Neural progenitor cell (in vitro differentiated cells): ENCODE data around the gene TOMM40. TPM values are rescaled to one million over a fixed set of nuclear protein-coding genes. Genes with fewer than 3 reads are reported as not detected.
A peak's percentile ranks its signal among the peaks of the same experiment; 100 is the strongest.

Experiments used
- DNase-seq: peaks from one replicate; pipeline ENCODE4 v3.0.0-alpha.2; 2016; ENCODE audit warnings: low spot score
- H2AFZ ChIP-seq: fragments of 200-600 bp; sonication (generic); replicated peaks from 2 replicates; pipeline ENCODE4 v1.6.1; 2016; ENCODE audit warnings: antibody characterized with exemption
- H3F3A ChIP-seq: fragments of 200-600 bp; sonication (generic); 2 replicates; pipeline ENCODE4 v1.6.1; 2016; ENCODE audit warnings: antibody characterized with exemption, low read depth
- H3K27ac ChIP-seq: fragments of 200-600 bp; sonication (generic); 2 replicates; pipeline ENCODE4 v1.5.1; 2016; ENCODE audit warnings: mild to moderate bottlenecking
- H3K27me3 ChIP-seq: fragments of 200-600 bp; sonication (generic); 2 replicates; pipeline ENCODE4 v1.6.1; 2016; ENCODE audit warnings: mild to moderate bottlenecking, moderate library complexity
- H3K36me3 ChIP-seq: fragments of 200-600 bp; sonication (generic); 2 replicates; pipeline ENCODE4 v1.5.1; 2016
- H3K4me1 ChIP-seq: fragments of 200-600 bp; sonication (generic); 2 replicates; pipeline ENCODE4 v1.6.1; 2016; ENCODE audit warnings: mixed run types
- H3K4me2 ChIP-seq: fragments of 200-600 bp; sonication (generic); 2 replicates; pipeline ENCODE4 v1.6.1; 2016
- H3K4me3 ChIP-seq: fragments of 200-600 bp; sonication (generic); 2 replicates; pipeline ENCODE4 v1.5.1; 2016
- H3K79me2 ChIP-seq: fragments of 200-600 bp; sonication (generic); 2 replicates; pipeline ENCODE4 v1.6.1; 2016; ENCODE audit warnings: low read depth
- H3K9ac ChIP-seq: fragments of 200-600 bp; sonication (generic); 2 replicates; pipeline ENCODE4 v1.6.1; 2016
- H3K9me3 ChIP-seq: fragments of 200-600 bp; sonication (generic); 2 replicates; pipeline ENCODE4 v1.5.1; 2016; ENCODE audit warnings: low read depth
- H4K20me1 ChIP-seq: fragments of 200-600 bp; sonication (generic); 2 replicates; pipeline ENCODE4 v1.6.1; 2016; ENCODE audit warnings: low read depth
- H3K27ac Mint-ChIP-seq: 3 replicates; pipeline ENCODE4 v1.8.0; 2021; ENCODE audit warnings: mixed read lengths
- H3K27me3 Mint-ChIP-seq: 2 replicates; pipeline ENCODE4 v1.8.0; 2022; ENCODE audit warnings: low read depth, mild to moderate bottlenecking, inconsistent platforms, moderate library complexity, mixed read lengths; ENCODE audit not compliant: insufficient read depth
- H3K36me3 Mint-ChIP-seq: 3 replicates; pipeline ENCODE4 v1.8.0; 2021; ENCODE audit warnings: mixed read lengths
- H3K4me1 Mint-ChIP-seq: 3 replicates; pipeline ENCODE4 v1.8.0; 2021; ENCODE audit warnings: mixed read lengths
- H3K4me3 Mint-ChIP-seq: 3 replicates; pipeline ENCODE4 v1.8.0; 2021; ENCODE audit warnings: mild to moderate bottlenecking, moderate library complexity, mixed read lengths
- H3K9me3 Mint-ChIP-seq: 3 replicates; pipeline ENCODE4 v1.8.0; 2020; ENCODE audit warnings: mixed read lengths
- EZH2 ChIP-seq: fragments of 200-600 bp; sonication (generic); IDR thresholded peaks from 2 replicates; pipeline ENCODE4 v1.6.1; 2017; ENCODE audit warnings: antibody characterized with exemption, mild to moderate bottlenecking, moderate library complexity
- EZH2phosphoT487 ChIP-seq: fragments of 200-600 bp; sonication (generic); IDR thresholded peaks from 2 replicates; pipeline ENCODE4 v1.6.1; 2017; ENCODE audit warnings: antibody characterized with exemption
- total RNA-seq: library from RNA; depleted of rRNA; stranded (reverse); fragments of >200 nt; gene quantifications from 2 replicates; pipeline ENCODE4 v1.2.3, GENCODE V29; 2015; ENCODE audit warnings: low replicate concordance
- TF ChIP-seq, protein P1 (sequence below): fragments of 200-600 bp; sonication (generic); IDR thresholded peaks from 2 replicates; pipeline ENCODE4 v1.5.1; 2017; ENCODE audit warnings: antibody characterized with exemption, mild to moderate bottlenecking

The TOMM40 gene
- total RNA-seq, 1 donor from 2014 or later = 30.1 TPM

DNA sequence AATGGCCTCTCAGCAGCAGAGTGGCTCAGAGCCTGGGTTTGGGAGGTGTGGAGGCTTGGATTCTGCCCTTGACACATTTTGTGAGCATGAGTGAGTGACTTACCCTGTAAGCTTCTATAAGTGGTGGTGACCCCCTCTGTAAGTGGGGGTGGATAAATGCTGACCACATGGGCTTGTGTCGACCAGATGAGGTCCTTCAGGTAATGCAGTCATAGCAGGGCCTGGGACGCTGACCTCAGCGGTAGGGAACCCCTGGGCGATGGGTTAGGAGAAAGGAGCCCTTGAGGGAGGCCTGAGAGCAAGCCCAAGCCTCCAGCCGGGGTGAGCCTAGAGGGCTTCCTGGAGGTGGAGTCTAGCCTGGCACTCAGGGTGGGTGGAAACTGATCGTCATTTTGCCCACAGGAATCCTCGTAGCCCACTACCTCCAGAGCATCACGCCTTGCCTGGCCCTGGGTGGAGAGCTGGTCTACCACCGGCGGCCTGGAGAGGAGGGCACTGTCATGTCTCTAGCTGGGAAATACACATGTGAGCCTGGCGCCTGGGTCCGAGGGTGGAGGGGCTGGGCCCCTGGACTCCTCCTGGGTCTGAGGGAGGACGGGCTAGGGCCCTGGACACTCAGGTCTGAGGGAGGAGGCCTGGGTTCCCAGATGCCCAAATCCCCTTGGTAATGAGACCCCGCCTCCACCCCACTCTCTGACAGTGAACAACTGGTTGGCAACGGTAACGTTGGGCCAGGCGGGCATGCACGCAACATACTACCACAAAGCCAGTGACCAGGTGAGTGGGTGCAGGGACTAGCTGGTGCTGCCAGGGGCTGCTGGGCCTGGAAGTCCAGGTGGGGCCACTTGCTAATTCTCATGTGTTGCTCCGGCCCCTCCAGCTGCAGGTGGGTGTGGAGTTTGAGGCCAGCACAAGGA, 9.5 kb downstream of the TOMM40 start:
- Histone ChIP-seq H3K79me2 (no peaks in the 10 kb centered on the region), H3K4me1 (peaks cover 10% of the 10 kb centered on the region), H3K9ac (no peak overlapping the region), H4K20me1 (peaks cover 10% of the 10 kb centered on the region), H3K27me3 (no peaks in the 10 kb centered on the region), H3K36me3 (no peaks in the 10 kb centered on the region), H3K9me3 (no peaks in the 10 kb centered on the region), H2AFZ (no peak overlapping the region), H3K27ac (no peak overlapping the region), H3K4me2 (no peak overlapping the region), H3K4me3 (no peak overlapping the region), H3F3A (peaks cover 30% of the 10 kb centered on the region)
- Mint-ChIP-seq H3K36me3 (peaks cover 14% of the 10 kb centered on the region), H3K4me3 (no peak overlapping the region), H3K27ac (no peak overlapping the region), H3K4me1 (peaks cover 6% of the 10 kb centered on the region), H3K27me3 (peaks cover 11% of the 10 kb centered on the region), H3K9me3 (no peaks in the 10 kb centered on the region)
- DNase-seq = no peak
- TF ChIP-seq EZH2 (no peak), EZH2phosphoT487 (no peak)
- TF ChIP-seq, protein P1, sequence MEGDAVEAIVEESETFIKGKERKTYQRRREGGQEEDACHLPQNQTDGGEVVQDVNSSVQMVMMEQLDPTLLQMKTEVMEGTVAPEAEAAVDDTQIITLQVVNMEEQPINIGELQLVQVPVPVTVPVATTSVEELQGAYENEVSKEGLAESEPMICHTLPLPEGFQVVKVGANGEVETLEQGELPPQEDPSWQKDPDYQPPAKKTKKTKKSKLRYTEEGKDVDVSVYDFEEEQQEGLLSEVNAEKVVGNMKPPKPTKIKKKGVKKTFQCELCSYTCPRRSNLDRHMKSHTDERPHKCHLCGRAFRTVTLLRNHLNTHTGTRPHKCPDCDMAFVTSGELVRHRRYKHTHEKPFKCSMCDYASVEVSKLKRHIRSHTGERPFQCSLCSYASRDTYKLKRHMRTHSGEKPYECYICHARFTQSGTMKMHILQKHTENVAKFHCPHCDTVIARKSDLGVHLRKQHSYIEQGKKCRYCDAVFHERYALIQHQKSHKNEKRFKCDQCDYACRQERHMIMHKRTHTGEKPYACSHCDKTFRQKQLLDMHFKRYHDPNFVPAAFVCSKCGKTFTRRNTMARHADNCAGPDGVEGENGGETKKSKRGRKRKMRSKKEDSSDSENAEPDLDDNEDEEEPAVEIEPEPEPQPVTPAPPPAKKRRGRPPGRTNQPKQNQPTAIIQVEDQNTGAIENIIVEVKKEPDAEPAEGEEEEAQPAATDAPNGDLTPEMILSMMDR = no peak

DNA sequence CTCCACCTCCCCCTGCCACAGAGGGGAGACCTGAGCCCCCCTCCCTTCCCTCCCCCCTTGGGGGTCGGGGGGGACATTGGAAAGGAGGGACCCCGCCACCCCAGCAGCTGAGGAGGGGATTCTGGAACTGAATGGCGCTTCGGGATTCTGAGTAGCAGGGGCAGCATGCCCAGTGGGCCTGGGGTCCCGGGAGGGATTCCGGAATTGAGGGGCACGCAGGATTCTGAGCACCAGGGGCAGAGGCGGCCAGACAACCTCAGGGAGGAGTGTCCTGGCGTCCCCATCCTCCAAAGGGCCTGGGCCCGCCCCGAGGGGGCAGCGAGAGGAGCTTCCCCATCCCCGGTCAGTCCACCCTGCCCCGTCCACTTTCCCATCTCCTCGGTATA, 12.2 kb downstream of the TOMM40 start:
- no peak overlapping the region for H3K4me3 ChIP-seq
- H3K27me3 ChIP-seq = no peaks in the 10 kb centered on the region
- H3K36me3 ChIP-seq = no peaks in the 10 kb centered on the region
- H3K9me3 Mint-ChIP-seq = no peaks in the 10 kb centered on the region
- H3K9me3 ChIP-seq = no peaks in the 10 kb centered on the region
- no peak for DNase-seq
- H3K79me2 ChIP-seq = peaks cover 9% of the 10 kb centered on the region
- TF ChIP-seq EZH2phosphoT487 (no peak), EZH2 (no peak)
- TF ChIP-seq, protein P1 = no peak
- no peak overlapping the region for H3K4me3 Mint-ChIP-seq
- peaks cover 5% of the 10 kb centered on the region for H3K36me3 Mint-ChIP-seq
- no peak overlapping the region for H3K9ac ChIP-seq
- no peak overlapping the region for H2AFZ ChIP-seq
- peaks cover 10% of the 10 kb centered on the region for H3K4me1 ChIP-seq
- H3F3A ChIP-seq = peaks cover 46% of the 10 kb centered on the region
- H3K27ac Mint-ChIP-seq = no peak overlapping the region
- peaks cover 17% of the 10 kb centered on the region for H4K20me1 ChIP-seq
- peaks cover 20% of the 10 kb centered on the region for H3K4me1 Mint-ChIP-seq
- H3K27ac ChIP-seq = no peak overlapping the region
- no peak overlapping the region for H3K4me2 ChIP-seq
- H3K27me3 Mint-ChIP-seq = peaks cover 12% of the 10 kb centered on the region

DNA sequence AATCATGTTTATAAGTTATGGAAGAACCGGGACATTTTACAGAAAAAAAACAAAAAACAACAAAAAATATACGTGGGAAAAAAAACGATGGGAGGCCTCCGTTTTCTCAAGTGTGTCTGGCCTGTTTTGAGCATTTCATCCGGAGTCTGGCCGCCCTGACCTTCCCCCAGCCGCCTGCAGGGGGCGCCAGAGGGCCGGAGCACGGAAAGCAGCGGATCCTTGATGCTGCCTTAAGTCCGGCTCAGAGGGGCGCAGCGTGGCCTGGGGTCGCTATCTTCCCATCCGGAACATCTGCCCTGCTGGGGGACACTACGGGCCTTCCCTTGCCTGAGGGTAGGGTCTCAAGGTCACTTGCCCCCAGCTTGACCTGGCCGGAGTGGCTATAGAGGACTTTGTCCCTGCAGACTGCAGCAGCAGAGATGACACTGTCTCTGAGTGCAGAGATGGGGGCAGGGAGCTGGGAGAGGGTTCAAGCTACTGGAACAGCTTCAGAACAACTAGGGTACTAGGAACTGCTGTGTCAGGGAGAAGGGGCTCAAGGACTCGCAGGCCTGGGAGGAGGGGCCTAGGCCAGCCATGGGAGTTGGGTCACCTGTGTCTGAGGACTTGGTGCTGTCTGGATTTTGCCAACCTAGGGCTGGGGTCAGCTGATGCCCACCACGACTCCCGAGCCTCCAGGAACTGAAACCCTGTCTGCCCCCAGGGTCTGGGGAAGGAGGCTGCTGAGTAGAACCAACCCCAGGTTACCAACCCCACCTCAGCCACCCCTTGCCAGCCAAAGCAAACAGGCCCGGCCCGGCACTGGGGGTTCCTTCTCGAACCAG, 12.8 kb downstream of the TOMM40 start:
- Histone ChIP-seq H3K9ac (no peak overlapping the region), H3K36me3 (no peaks in the 10 kb centered on the region), H3K79me2 (peaks cover 9% of the 10 kb centered on the region), H3K4me2 (peak overlapping the region; percentile 16), H3K27me3 (no peaks in the 10 kb centered on the region), H3K9me3 (no peaks in the 10 kb centered on the region), H3K27ac (no peak overlapping the region), H3K4me1 (peaks cover 10% of the 10 kb centered on the region), H3K4me3 (no peak overlapping the region), H4K20me1 (peaks cover 17% of the 10 kb centered on the region), H3F3A (peaks cover 46% of the 10 kb centered on the region), H2AFZ (no peak overlapping the region)
- H3K27ac Mint-ChIP-seq = no peak overlapping the region
- TF ChIP-seq EZH2 (no peak), EZH2phosphoT487 (no peak)
- TF ChIP-seq, protein P1 = peak; percentile 98
- DNase-seq = peak; percentile 73
- peaks cover 4% of the 10 kb centered on the region for H3K36me3 Mint-ChIP-seq
- H3K9me3 Mint-ChIP-seq = no peaks in the 10 kb centered on the region
- peak overlapping the region; percentile 69 for H3K4me3 Mint-ChIP-seq
- peaks cover 20% of the 10 kb centered on the region for H3K4me1 Mint-ChIP-seq
- H3K27me3 Mint-ChIP-seq = peaks cover 12% of the 10 kb centered on the region
